OCI-LY7 (cell line): ENCODE data around the gene SNX9.

Experiments
- EZH2phosphoT487 ChIP-seq: fragments of 200-600 bp; sonication (generic); IDR thresholded peaks from 2 replicates; pipeline ENCODE4 v1.6.1; 2018; ENCODE audit warnings: low read depth, borderline replicate concordance, mild to moderate bottlenecking, mixed run types, antibody characterized with exemption, low read length, moderate library complexity, mixed read lengths
- TF ChIP-seq, protein P1 (sequence below): fragments of 200-600 bp; sonication (generic); conservative IDR thresholded peaks from 2 replicates; pipeline ENCODE4 v1.5.1; 2014; ENCODE audit warnings: mild to moderate bottlenecking, antibody characterized with exemption, low read length, moderate library complexity, mixed read lengths

DNA sequence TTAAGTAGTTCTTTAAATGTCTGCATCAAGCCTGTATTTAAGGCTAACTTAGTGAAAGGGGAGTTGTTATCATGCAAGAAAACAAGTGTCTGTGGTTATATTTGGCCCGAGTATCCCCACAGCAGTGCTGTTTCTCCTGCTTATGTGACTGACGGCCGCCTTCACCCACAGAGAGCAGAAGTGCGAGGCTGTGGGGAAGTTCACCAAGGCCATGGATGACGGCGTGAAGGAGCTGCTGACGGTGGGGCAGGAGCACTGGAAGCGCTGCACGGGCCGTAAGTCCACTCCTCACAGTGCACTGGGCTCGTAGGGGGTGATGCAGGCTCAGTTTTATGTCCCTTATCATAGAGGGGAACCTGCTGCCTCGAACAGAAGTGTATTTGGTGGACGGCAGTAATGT lies 105.4 kb downstream of the SNX9 start:
- TF ChIP-seq, protein P1, sequence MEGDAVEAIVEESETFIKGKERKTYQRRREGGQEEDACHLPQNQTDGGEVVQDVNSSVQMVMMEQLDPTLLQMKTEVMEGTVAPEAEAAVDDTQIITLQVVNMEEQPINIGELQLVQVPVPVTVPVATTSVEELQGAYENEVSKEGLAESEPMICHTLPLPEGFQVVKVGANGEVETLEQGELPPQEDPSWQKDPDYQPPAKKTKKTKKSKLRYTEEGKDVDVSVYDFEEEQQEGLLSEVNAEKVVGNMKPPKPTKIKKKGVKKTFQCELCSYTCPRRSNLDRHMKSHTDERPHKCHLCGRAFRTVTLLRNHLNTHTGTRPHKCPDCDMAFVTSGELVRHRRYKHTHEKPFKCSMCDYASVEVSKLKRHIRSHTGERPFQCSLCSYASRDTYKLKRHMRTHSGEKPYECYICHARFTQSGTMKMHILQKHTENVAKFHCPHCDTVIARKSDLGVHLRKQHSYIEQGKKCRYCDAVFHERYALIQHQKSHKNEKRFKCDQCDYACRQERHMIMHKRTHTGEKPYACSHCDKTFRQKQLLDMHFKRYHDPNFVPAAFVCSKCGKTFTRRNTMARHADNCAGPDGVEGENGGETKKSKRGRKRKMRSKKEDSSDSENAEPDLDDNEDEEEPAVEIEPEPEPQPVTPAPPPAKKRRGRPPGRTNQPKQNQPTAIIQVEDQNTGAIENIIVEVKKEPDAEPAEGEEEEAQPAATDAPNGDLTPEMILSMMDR: no peak
- no peak for TF ChIP-seq EZH2phosphoT487
